ENCODE measurements around the gene GFER.

- TF ChIP-seq POLR2AphosphoS5 (IDR thresholded peaks at IDR 0.05) (no peak), CTCF (IDR thresholded peaks at IDR 0.05) (no peak), POLR2A (IDR thresholded peaks at IDR 0.05) (no peak)
These were observed 44.7 kb downstream of the GFER start for GRCh38 chr16:2028620-2029220.
